HL-60 (cell line): ENCODE data around the gene USP10.

ENCODE experiments used
- DNase-seq, 2 experiments: peaks; one replicate each; pipeline ENCODE4 v3.0.0-alpha.2; 2010 to 2020; ENCODE audit warnings: low read depth in 1 of 2, low spot score in 1 of 2
- H3K27ac ChIP-seq: fragments of 250-450 bp; sonication (Bioruptor Pico); replicated peaks from 2 replicates; pipeline ENCODE4 v1.5.1; 2020; ENCODE audit warnings: mild to moderate bottlenecking, moderate library complexity
- H3K27me3 ChIP-seq: fragments of 250-450 bp; sonication (Bioruptor Pico); 2 replicates; pipeline ENCODE4 v1.5.1; 2021; ENCODE audit warnings: mild to moderate bottlenecking, moderate library complexity; ENCODE audit not compliant: insufficient read depth, poor library complexity, severe bottlenecking
- H3K4me3 ChIP-seq: replicated peaks from 2 replicates; pipeline ENCODE4 v1.5.1; 2011; ENCODE audit warnings: mild to moderate bottlenecking, control low read depth, low read length; ENCODE audit not compliant: insufficient read depth
- CTCF ChIP-seq: IDR thresholded peaks from one replicate; pipeline ENCODE4 v1.5.1; 2011; ENCODE audit warnings: low read length, control low read depth, inconsistent platforms; ENCODE audit not compliant: insufficient read depth
- GABPA ChIP-seq: IDR thresholded peaks from 2 replicates; pipeline ENCODE4 v1.6.1; 2012; ENCODE audit warnings: low read depth
- POLR2AphosphoS5 ChIP-seq: IDR thresholded peaks from 2 replicates; pipeline ENCODE4 v1.6.1; 2012; ENCODE audit warnings: low read depth
- REST ChIP-seq: IDR thresholded peaks from 2 replicates; pipeline ENCODE4 v1.6.1; 2012; ENCODE audit warnings: low read depth; ENCODE audit not compliant: insufficient replicate concordance
- SPI1 ChIP-seq: IDR thresholded peaks from 2 replicates; pipeline ENCODE4 v1.6.1; 2012; ENCODE audit warnings: low read depth, mild to moderate bottlenecking, borderline replicate concordance

USP10 gene

GRCh38 chr16:84811529-84811928, 111.7 kb downstream of the USP10 start:
- Histone ChIP-seq H3K27ac (peak overlapping the region; percentile 44), H3K4me3 (no peak overlapping the region), H3K27me3 (no peaks in the 10 kb centered on the region)
- DNase-seq = no peak
- TF ChIP-seq REST (no peak), POLR2AphosphoS5 (no peak), GABPA (no peak), SPI1 (no peak), CTCF (no peak)

GRCh38 chr16:84813141-84813934, 113.5 kb downstream of the USP10 start:
- Histone ChIP-seq H3K27ac (no peak overlapping the region), H3K27me3 (no peaks in the 10 kb centered on the region), H3K4me3 (no peak overlapping the region)
- TF ChIP-seq GABPA (no peak), CTCF (no peak), POLR2AphosphoS5 (no peak), REST (no peak), SPI1 (no peak)
- DNase-seq = no peak

- no peak for TF ChIP-seq SPI1
- no peak for TF ChIP-seq REST
- TF ChIP-seq CTCF = no peak
- no peak for TF ChIP-seq POLR2AphosphoS5
- no peak for TF ChIP-seq GABPA
- H3K27me3 ChIP-seq = peaks cover 2% of the 10 kb centered on the region
- DNase-seq = no peak
These were observed 115.7 kb downstream of the USP10 start for GRCh38 chr16:84815462-84815861.

More at GRCh38 chr16:84815462-84815861, 115.7 kb downstream of the USP10 start:
- Histone ChIP-seq H3K27ac (no peak overlapping the region), H3K4me3 (no peak overlapping the region)
